Esophagus squamous epithelium (tissue), 5 donors: Measurements from ENCODE around the gene IDNK. TPM values are rescaled to one million over a fixed set of nuclear protein-coding genes. Genes with fewer than 3 reads are reported as not detected.

Experiments
- DNase-seq: peaks from one replicate; lab custom pipeline; 2025; lab: John Stamatoyannopoulos, UW
- H3K27ac ChIP-seq, 4 donors: fragments of 200-600 bp; sonication (generic); one replicate each; pipeline ENCODE4 v1.5.1; 2016 to 2019; ENCODE audit warnings: mild to moderate bottlenecking in 1 of 4
- H3K27me3 ChIP-seq, 4 donors: fragments of 200-600 bp; sonication (generic); 1 replicate in 3 of 4; 2 replicates in 1 of 4; pipeline versions ENCODE4 v1.5.1 to v1.6.0; 2017 to 2021; ENCODE audit warnings: antibody characterized with exemption in 1 of 4
- H3K36me3 ChIP-seq, 3 donors: fragments of 200-600 bp; sonication (generic); one replicate each; pipeline ENCODE4 v1.5.1; 2016 to 2019
- H3K4me1 ChIP-seq, 3 donors: fragments of 200-600 bp; sonication (generic); one replicate each; pipeline ENCODE4 v1.5.1; 2017 to 2019
- H3K4me3 ChIP-seq, 4 donors: fragments of 200-600 bp; sonication (generic); 1 replicate in 3 of 4; 2 replicates in 1 of 4; pipeline ENCODE4 v1.5.1; 2016 to 2019; ENCODE audit warnings: mild to moderate bottlenecking in 2 of 4, moderate library complexity in 1 of 4
- H3K9me3 ChIP-seq, 3 donors: fragments of 200-600 bp; sonication (generic); one replicate each; pipeline ENCODE4 v1.5.1; 2016 to 2019
- POLR2A ChIP-seq, 4 donors: fragments of 450-650 bp; IDR thresholded peaks; one replicate each; pipeline ENCODE4 v1.6.1; 2017; ENCODE audit warnings: antibody characterized with exemption in 4 of 4, mild to moderate bottlenecking in 4 of 4, moderate library complexity in 3 of 4
- WGBS, 2 donors: methylation state at CpG; one replicate each; pipeline ENCODE4 v1.1.5; 2018; 5-methylcytosine and 5-hydroxymethylcytosine counted together
- intact Hi-C: fragments of 100-400 bp; cut with DNase I; formaldehyde crosslinking; loops from one replicate; pipeline ENCODE4 v1.15.0; 2022
- small RNA-seq, 4 donors: library from RNA; depleted of rRNA; stranded (forward); fragments of <200 nt; gene quantifications; one replicate each; pipeline ENCODE3, GENCODE V24; 2016
- total RNA-seq, 4 donors: library from RNA; depleted of rRNA; stranded (reverse); fragments of >200 nt; gene quantifications; one replicate each; pipeline ENCODE4 v1.1.0, GENCODE V29; 2016
- TF ChIP-seq, protein P1 (sequence below), 6 experiments: fragments of 450-650 bp in 4 of 6; fragments of 200-600 bp in 2 of 6; sonication (generic) in 2 of 6; IDR thresholded peaks; one replicate each; pipeline ENCODE4 v1.5.1; 2016 to 2019; ENCODE audit warnings: antibody characterized with exemption in 6 of 6, mild to moderate bottlenecking in 4 of 6, moderate library complexity in 4 of 6
- donor health status: DM: yes; HTN: yes; CAD: no.

IDNK gene
- total RNA-seq, 4 donors from 2014 or later = 2.6 to 6.3 (median 3.9) TPM

GRCh38 chr9:83691492-83691891 lies 68.5 kb downstream of the IDNK start:
- no peak for TF ChIP-seq POLR2A (IDR thresholded peaks at IDR 0.05)
- TF ChIP-seq, protein P1, sequence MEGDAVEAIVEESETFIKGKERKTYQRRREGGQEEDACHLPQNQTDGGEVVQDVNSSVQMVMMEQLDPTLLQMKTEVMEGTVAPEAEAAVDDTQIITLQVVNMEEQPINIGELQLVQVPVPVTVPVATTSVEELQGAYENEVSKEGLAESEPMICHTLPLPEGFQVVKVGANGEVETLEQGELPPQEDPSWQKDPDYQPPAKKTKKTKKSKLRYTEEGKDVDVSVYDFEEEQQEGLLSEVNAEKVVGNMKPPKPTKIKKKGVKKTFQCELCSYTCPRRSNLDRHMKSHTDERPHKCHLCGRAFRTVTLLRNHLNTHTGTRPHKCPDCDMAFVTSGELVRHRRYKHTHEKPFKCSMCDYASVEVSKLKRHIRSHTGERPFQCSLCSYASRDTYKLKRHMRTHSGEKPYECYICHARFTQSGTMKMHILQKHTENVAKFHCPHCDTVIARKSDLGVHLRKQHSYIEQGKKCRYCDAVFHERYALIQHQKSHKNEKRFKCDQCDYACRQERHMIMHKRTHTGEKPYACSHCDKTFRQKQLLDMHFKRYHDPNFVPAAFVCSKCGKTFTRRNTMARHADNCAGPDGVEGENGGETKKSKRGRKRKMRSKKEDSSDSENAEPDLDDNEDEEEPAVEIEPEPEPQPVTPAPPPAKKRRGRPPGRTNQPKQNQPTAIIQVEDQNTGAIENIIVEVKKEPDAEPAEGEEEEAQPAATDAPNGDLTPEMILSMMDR (IDR thresholded peaks at IDR 0.05) = no peak
- 61 to 70% methylated on average over 3 of the region's 3 CpGs for WGBS, 2 donors
- peaks cover 0 to 57% (median 0%) of the 10 kb centered on the region in 3 donors for H3K4me1 ChIP-seq

More at GRCh38 chr9:83691492-83691891, 68.5 kb downstream of the IDNK start:
- intact Hi-C loops = no loop called here
- DNase-seq = no peak
- Histone ChIP-seq H3K27me3 (no peaks in the 10 kb centered on the region), H3K36me3 (no peaks in the 10 kb centered on the region), H3K4me3 (no peak overlapping the region), H3K9me3 (no peaks in the 10 kb centered on the region), H3K27ac (no peak overlapping the region)

Small RNAs within 50 kb of the gene (small RNA-seq; reads per million reads assigned to genes)
- 0 to 0.15 (median 0) reads per million in 4 donors for gene RNU4-15P

Other genes starting within 250 kb of the IDNK start
- gene FRMD3, start 84.7 kb upstream of the IDNK start, total RNA-seq = 1 to 10 TPM in 3 of 4 donors, under 1 TPM in 1; 0.27 to 6.9 (median 2.1) TPM
- gene UBQLN1, start 84.8 kb downstream of the IDNK start, total RNA-seq = 100 to 1,000 TPM in 1 of 4 donors, 10 to 100 TPM in 3; 65.4 to 120 (median 78.5) TPM
- 1 to 10 TPM in 3 of 4 donors, under 1 TPM in 1; 0.64 to 7.8 (median 2.3) TPM for gene GKAP1, start 194.6 kb downstream of the IDNK start, total RNA-seq